Cardiac fibroblast (primary cell): ENCODE measurements around the gene TKTL1.
"Not testable (repeated sequence)": the region's sequence is repeated elsewhere in the genome, so short reads cannot be mapped to it uniquely, and the experiment has no call there.

Experiments used
- DNase-seq, 2 donors: peaks; one replicate each; pipeline versions ENCODE4 v3.0.0 to v3.0.0-alpha.2; 2010; ENCODE audit warnings: low read depth in 2 of 2
- H3K4me3 ChIP-seq, 2 donors: replicated peaks in 1 of 2; 1 replicate in 1 of 2; 2 replicates in 1 of 2; pipeline ENCODE4 v1.5.1; 2011; ENCODE audit warnings: low read depth in 2 of 2, low read length in 2 of 2, mild to moderate bottlenecking in 2 of 2, moderate library complexity in 1 of 2
- CTCF ChIP-seq: IDR thresholded peaks from one replicate; pipeline ENCODE4 v1.5.1; 2011; ENCODE audit warnings: low read depth, mild to moderate bottlenecking, low read length, inconsistent platforms

The TKTL1 gene

GRCh38 chrX:154296731-154297130, 1.1 kb downstream of the TKTL1 start:
- no peak for TF ChIP-seq CTCF

GRCh38 chrX:154298312-154298711, 2.7 kb downstream of the TKTL1 start:
- DNase-seq, result no peak
- TF ChIP-seq CTCF, result no peak
- H3K4me3 ChIP-seq, result no peak overlapping the region

More at GRCh38 chrX:154296731-154297130, 1.1 kb downstream of the TKTL1 start:
- DNase-seq, result no peak
- no peak overlapping the region for H3K4me3 ChIP-seq

GRCh38 chrX:154300816-154301215, 5.2 kb downstream of the TKTL1 start:
- no peak for TF ChIP-seq CTCF
- no peak for DNase-seq
- no peak overlapping the region for H3K4me3 ChIP-seq

- not testable (repeated sequence) for DNase-seq, H3K4me3 ChIP-seq
Observed at GRCh38 chrX:154302998-154303397, 7.4 kb downstream of the TKTL1 start.

GRCh38 chrX:154303476-154303875, 7.9 kb downstream of the TKTL1 start:
- no peak for DNase-seq
- TF ChIP-seq CTCF, result no peak
- no peak overlapping the region for H3K4me3 ChIP-seq

GRCh38 chrX:154304846-154305245, 9.3 kb downstream of the TKTL1 start:
- TF ChIP-seq CTCF, result no peak

GRCh38 chrX:154305541-154306205, 10.1 kb downstream of the TKTL1 start:
- no peak for DNase-seq
- TF ChIP-seq CTCF, result no peak
- no peak overlapping the region for H3K4me3 ChIP-seq

More at GRCh38 chrX:154304846-154305245, 9.3 kb downstream of the TKTL1 start:
- DNase-seq, result no peak
- H3K4me3 ChIP-seq, result no peak overlapping the region
